ENCODE measurements around the gene FRMD6.
"Not testable (repeated sequence)": the region's sequence is repeated elsewhere in the genome, so short reads cannot be mapped to it uniquely, and the experiment has no call there.

FRMD6 gene

GRCh38 chr14:51750542-51750941 lies 98.8 kb downstream of the FRMD6 start:
- no peak for DNase-seq (ENCODE audit: low read depth)
- H3K4me3 ChIP-seq (ENCODE audit: low read depth, low read length), result no peak overlapping the region

GRCh38 chr14:51751611-51752345 lies 100.1 kb downstream of the FRMD6 start:
- not testable (repeated sequence) for DNase-seq (ENCODE audit: low read depth); H3K4me3 ChIP-seq (ENCODE audit: low read depth, low read length)

- H3K4me3 ChIP-seq (ENCODE audit: low read depth, low read length); DNase-seq (ENCODE audit: low read depth): not testable (repeated sequence)
These were observed 106.0 kb downstream of the FRMD6 start for GRCh38 chr14:51757756-51758155.

GRCh38 chr14:51759950-51760349 lies 108.2 kb downstream of the FRMD6 start:
- no peak for DNase-seq (ENCODE audit: low read depth)
- no peak overlapping the region for H3K4me3 ChIP-seq (ENCODE audit: low read depth, low read length)

GRCh38 chr14:51765726-51766125 lies 114.0 kb downstream of the FRMD6 start:
- DNase-seq (ENCODE audit: low read depth); H3K4me3 ChIP-seq (ENCODE audit: low read depth, low read length): not testable (repeated sequence)

- H3K4me3 ChIP-seq (ENCODE audit: low read depth, low read length); DNase-seq (ENCODE audit: low read depth): not testable (repeated sequence)
These were observed 114.9 kb downstream of the FRMD6 start for GRCh38 chr14:51766586-51766985.

- not testable (repeated sequence) for H3K4me3 ChIP-seq (ENCODE audit: low read depth, low read length); DNase-seq (ENCODE audit: low read depth)
These were observed 117.6 kb downstream of the FRMD6 start for GRCh38 chr14:51769261-51769660.

- H3K4me3 ChIP-seq (ENCODE audit: low read depth, low read length), result no peak overlapping the region
- no peak for DNase-seq (ENCODE audit: low read depth)
These were observed 122.5 kb downstream of the FRMD6 start for GRCh38 chr14:51774209-51774608.

GRCh38 chr14:51776102-51776894 lies 124.6 kb downstream of the FRMD6 start:
- H3K4me3 ChIP-seq (ENCODE audit: low read depth, low read length), result no peak overlapping the region
- peak; percentile 31 for DNase-seq (ENCODE audit: low read depth)

GRCh38 chr14:51780006-51780692 lies 128.4 kb downstream of the FRMD6 start:
- DNase-seq (ENCODE audit: low read depth), result no peak
- H3K4me3 ChIP-seq (ENCODE audit: low read depth, low read length), result no peak overlapping the region

Measured in skeletal muscle cell (primary cell).